Neural cell (in vitro differentiated cells): ENCODE results near the gene METTL15.

ENCODE experiments used
- CTCF ChIP-seq: fragments of 450-650 bp; IDR thresholded peaks from 2 replicates; pipeline ENCODE4 v1.5.1; 2014; ENCODE audit warnings: antibody characterized with exemption, mild to moderate bottlenecking, moderate library complexity; ENCODE audit not compliant: poor library complexity, severe bottlenecking
- EP300 ChIP-seq: fragments of 450-650 bp; conservative IDR thresholded peaks from 2 replicates; pipeline ENCODE4 v1.6.1; 2014; ENCODE audit warnings: antibody characterized with exemption, mild to moderate bottlenecking, moderate library complexity; ENCODE audit not compliant: poor library complexity, severe bottlenecking
- POLR2AphosphoS5 ChIP-seq: IDR thresholded peaks from 2 replicates; pipeline ENCODE4 v1.6.1; 2012
- SMC3 ChIP-seq: fragments of 450-650 bp; conservative IDR thresholded peaks from 2 replicates; pipeline ENCODE4 v1.6.1; 2014; ENCODE audit warnings: antibody characterized with exemption, mild to moderate bottlenecking, moderate library complexity; ENCODE audit not compliant: poor library complexity
- TAF1 ChIP-seq: IDR thresholded peaks from 2 replicates; pipeline ENCODE4 v1.6.1; 2012; ENCODE audit warnings: low read depth

GRCh38 chr11:28353991-28354390, 245.8 kb downstream of the METTL15 start:
- no peak for TF ChIP-seq EP300
- no peak for TF ChIP-seq TAF1
- no peak for TF ChIP-seq CTCF
- TF ChIP-seq POLR2AphosphoS5, result no peak
- no peak for TF ChIP-seq SMC3
